Uterus (tissue), 4 donors: ENCODE measurements around the gene ARHGAP1. TPM values are rescaled to one million over a fixed set of nuclear protein-coding genes. Genes with fewer than 3 reads are reported as not detected.

Source experiments
- DNase-seq, 2 donors: peaks; one replicate each; pipeline ENCODE4 v3.0.0-alpha.2; 2019 to 2020
- H3K27ac ChIP-seq, 2 donors: fragments of 200-600 bp; sonication (generic); 1 replicate in 1 of 2; 2 replicates in 1 of 2; pipeline ENCODE4 v1.5.1; 2016 to 2018
- H3K27me3 ChIP-seq, 2 donors: fragments of 200-600 bp; sonication (generic); one replicate each; pipeline ENCODE4 v1.5.1; 2018 to 2019; ENCODE audit warnings: control low read depth in 1 of 2
- H3K36me3 ChIP-seq, 2 donors: fragments of 200-600 bp; sonication (generic); one replicate each; pipeline ENCODE4 v1.5.1; 2019; ENCODE audit warnings: control low read depth in 1 of 2
- H3K4me1 ChIP-seq, 2 donors: fragments of 200-600 bp; sonication (generic); one replicate each; pipeline ENCODE4 v1.5.1; 2018 to 2019; ENCODE audit warnings: control low read depth in 1 of 2
- H3K4me3 ChIP-seq, 2 donors: fragments of 200-600 bp; sonication (generic); 1 replicate in 1 of 2; 2 replicates in 1 of 2; pipeline ENCODE4 v1.5.1; 2018 to 2019; ENCODE audit warnings: mild to moderate bottlenecking in 1 of 2
- H3K9me3 ChIP-seq, 2 donors: fragments of 200-600 bp; sonication (generic); one replicate each; pipeline ENCODE4 v1.5.1; 2019; ENCODE audit warnings: control low read depth in 1 of 2
- CTCF ChIP-seq, 4 experiments: fragments of 200-600 bp in 2 of 4; fragments of 450-650 bp in 2 of 4; sonication (generic) in 2 of 4; IDR thresholded peaks; one replicate each; pipeline ENCODE4 v1.5.1; 2016 to 2019; ENCODE audit warnings: antibody characterized with exemption in 4 of 4, mild to moderate bottlenecking in 2 of 4, moderate library complexity in 1 of 4
- POLR2A ChIP-seq, 2 donors: fragments of 450-650 bp; IDR thresholded peaks; one replicate each; pipeline ENCODE4 v1.6.1; 2016; ENCODE audit warnings: antibody characterized with exemption in 2 of 2, mild to moderate bottlenecking in 1 of 2, moderate library complexity in 1 of 2
- intact Hi-C: fragments of 100-400 bp; cut with DNase I; formaldehyde crosslinking; loops from one replicate; pipeline ENCODE4 v1.15.1; 2023; ENCODE audit warnings: low total_unique reads
- total RNA-seq, 4 donors: library from RNA; depleted of rRNA in 3 of 4; stranded (reverse); fragments of >200 nt in 3 of 4; gene quantifications; one replicate each; pipeline versions ENCODE4 v1.1.0 to v1.2.4, GENCODE V29; 2014 to 2023
- donor health status: DM: yes; HTN: yes; CAD: no.

The ARHGAP1 gene
- total RNA-seq, 4 donors from 2014 or later = 27.9 to 114 (median 37.3) TPM

GRCh38 chr11:46727952-46728658, 27.7 kb upstream of the ARHGAP1 start:
- intact Hi-C loops = no loop called here
- Histone ChIP-seq H3K4me1 (no peaks in the 10 kb centered on the region), H3K27ac (no peak overlapping the region), H3K9me3 (no peaks in the 10 kb centered on the region), H3K36me3 (no peaks in the 10 kb centered on the region), H3K27me3 (no peaks in the 10 kb centered on the region), H3K4me3 (no peak overlapping the region)
- no peak for DNase-seq
- no peak for TF ChIP-seq POLR2A (IDR thresholded peaks at IDR 0.05)

GRCh38 chr11:46726206-46726862, 25.9 kb upstream of the ARHGAP1 start:
- intact Hi-C loops = no loop called here
- Histone ChIP-seq H3K27ac (no peak overlapping the region), H3K4me1 (no peaks in the 10 kb centered on the region), H3K36me3 (no peaks in the 10 kb centered on the region), H3K9me3 (no peaks in the 10 kb centered on the region), H3K27me3 (no peaks in the 10 kb centered on the region), H3K4me3 (no peak overlapping the region)
- DNase-seq = no peak
- TF ChIP-seq CTCF (IDR thresholded peaks at IDR 0.05) (no peak), POLR2A (IDR thresholded peaks at IDR 0.05) (no peak)

- H3K36me3 ChIP-seq = no peaks in the 10 kb centered on the region
- intact Hi-C loops = no loop called here
- no peak for DNase-seq
- TF ChIP-seq POLR2A (IDR thresholded peaks at IDR 0.05) (no peak), CTCF (IDR thresholded peaks at IDR 0.05) (no peak)
- no peaks in the 10 kb centered on the region for H3K27me3 ChIP-seq
- no peak overlapping the region for H3K27ac ChIP-seq
- H3K9me3 ChIP-seq = no peaks in the 10 kb centered on the region
- H3K4me1 ChIP-seq = no peaks in the 10 kb centered on the region
- H3K4me3 ChIP-seq = no peak overlapping the region
These were observed 25.2 kb upstream of the ARHGAP1 start for GRCh38 chr11:46725338-46726205.

- Histone ChIP-seq H3K36me3 (no peaks in the 10 kb centered on the region), H3K4me3 (no peak overlapping the region), H3K4me1 (no peaks in the 10 kb centered on the region), H3K27me3 (no peaks in the 10 kb centered on the region), H3K9me3 (no peaks in the 10 kb centered on the region), H3K27ac (no peak overlapping the region)
- no peak for DNase-seq
- TF ChIP-seq CTCF (IDR thresholded peaks at IDR 0.05) (no peak), POLR2A (IDR thresholded peaks at IDR 0.05) (no peak)
- intact Hi-C loops = no loop called here
These were observed 23.7 kb upstream of the ARHGAP1 start for GRCh38 chr11:46724088-46724487.

- no peaks in the 10 kb centered on the region for H3K4me1 ChIP-seq
- no peak for DNase-seq
- no peak overlapping the region for H3K27ac ChIP-seq
- intact Hi-C loops = no loop called here
- H3K9me3 ChIP-seq = no peaks in the 10 kb centered on the region
- no peaks in the 10 kb centered on the region for H3K27me3 ChIP-seq
- no peak overlapping the region for H3K4me3 ChIP-seq
- no peak for TF ChIP-seq CTCF (IDR thresholded peaks at IDR 0.05)
- TF ChIP-seq POLR2A (IDR thresholded peaks at IDR 0.05) = no peak
- H3K36me3 ChIP-seq = no peaks in the 10 kb centered on the region
These were observed 22.9 kb upstream of the ARHGAP1 start for GRCh38 chr11:46723359-46723680.
